ENCODE results near the gene TBX6.

TBX6 gene

GRCh38 chr16:30113711-30114333 lies 22.1 kb upstream of the TBX6 start:
- DNase-seq (ENCODE audit: low read depth) = no peak

DNA sequence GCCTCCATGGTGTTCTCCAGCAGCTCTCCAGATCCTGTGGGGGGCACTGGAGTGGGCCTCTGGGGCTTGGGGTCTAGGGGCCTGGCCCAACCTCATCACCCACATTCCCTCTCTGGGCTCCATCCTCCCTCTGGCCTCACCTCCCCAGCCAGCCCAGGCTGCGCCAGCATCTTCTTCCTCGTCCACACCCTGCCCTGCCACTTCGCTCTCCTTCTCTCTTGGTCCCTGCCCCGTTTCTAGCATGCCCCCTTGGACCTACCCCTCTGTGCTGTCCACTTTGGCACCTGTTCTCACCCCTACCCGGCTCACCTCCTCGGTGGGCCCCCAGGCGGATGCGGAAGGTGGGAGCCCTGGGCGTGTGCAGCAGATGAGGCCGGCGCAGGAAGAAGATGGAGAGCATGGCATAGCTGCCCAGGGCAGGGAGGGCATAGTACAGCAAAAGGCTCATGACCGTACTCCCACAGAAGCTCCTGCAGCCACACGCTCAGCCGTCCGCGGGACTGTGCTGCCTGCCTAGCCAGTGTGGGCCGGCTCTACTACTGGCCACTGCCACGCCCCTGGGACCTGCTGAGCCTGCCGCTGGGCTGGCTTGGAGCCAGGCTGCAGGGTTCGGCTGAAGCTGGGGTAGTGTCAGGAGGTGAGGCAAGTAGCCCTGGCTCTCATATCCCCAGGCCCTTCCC lies 21.4 kb upstream of the TBX6 start, which contains the start of gene GDPD3:
GDPD3 (minus strand) TSS at position 507 of the 680 bp plus-strand sequence; CDS start at position 448, 59 bp downstream.
- no peak for DNase-seq (ENCODE audit: low read depth)

DNA sequence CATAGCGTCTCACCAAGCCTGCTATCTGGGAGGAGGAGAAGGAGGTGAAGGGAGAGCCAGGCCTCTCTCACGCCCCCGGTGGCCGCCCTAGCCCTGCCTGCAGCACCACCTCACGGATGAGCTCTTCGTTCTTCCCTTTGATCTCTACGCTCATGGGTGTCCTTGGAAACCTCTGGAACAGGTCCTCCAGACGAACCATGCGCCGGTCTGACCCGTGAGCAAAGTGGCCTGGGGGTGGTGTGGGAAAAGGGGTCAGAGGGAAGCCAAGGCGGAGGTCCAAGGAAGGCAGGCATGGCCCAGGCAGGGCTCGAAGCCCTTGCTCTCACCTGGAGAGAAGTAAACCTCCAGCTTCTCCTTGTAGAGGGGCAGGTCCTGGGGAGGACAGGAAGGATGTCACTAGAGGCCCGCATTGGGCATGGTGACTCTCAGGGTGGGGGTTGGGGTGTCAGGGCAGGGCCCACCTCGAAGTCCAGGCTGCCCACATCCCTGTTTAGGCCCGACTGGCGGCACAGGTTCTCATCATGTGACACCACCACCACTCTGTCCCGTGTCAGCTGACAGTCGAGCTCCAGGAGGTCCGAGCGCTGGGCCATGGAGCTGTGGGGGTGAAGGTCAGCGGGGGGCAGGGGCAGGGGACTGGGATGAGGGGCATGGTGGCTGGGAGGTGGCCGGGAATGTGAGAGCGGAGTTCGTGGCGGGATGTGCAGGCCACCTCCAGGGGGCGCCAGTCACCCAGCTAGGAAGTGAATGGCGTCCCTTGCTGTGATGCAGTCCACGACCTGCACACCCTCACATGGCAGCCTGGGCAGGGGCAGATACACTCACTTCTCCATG lies 20.7 kb upstream of the TBX6 start:
- peak; percentile 26 for DNase-seq (ENCODE audit: low read depth)

- DNase-seq (ENCODE audit: low read depth) = no peak
Observed at GRCh38 chr16:30110661-30111060, 18.9 kb upstream of the TBX6 start.

DNA sequence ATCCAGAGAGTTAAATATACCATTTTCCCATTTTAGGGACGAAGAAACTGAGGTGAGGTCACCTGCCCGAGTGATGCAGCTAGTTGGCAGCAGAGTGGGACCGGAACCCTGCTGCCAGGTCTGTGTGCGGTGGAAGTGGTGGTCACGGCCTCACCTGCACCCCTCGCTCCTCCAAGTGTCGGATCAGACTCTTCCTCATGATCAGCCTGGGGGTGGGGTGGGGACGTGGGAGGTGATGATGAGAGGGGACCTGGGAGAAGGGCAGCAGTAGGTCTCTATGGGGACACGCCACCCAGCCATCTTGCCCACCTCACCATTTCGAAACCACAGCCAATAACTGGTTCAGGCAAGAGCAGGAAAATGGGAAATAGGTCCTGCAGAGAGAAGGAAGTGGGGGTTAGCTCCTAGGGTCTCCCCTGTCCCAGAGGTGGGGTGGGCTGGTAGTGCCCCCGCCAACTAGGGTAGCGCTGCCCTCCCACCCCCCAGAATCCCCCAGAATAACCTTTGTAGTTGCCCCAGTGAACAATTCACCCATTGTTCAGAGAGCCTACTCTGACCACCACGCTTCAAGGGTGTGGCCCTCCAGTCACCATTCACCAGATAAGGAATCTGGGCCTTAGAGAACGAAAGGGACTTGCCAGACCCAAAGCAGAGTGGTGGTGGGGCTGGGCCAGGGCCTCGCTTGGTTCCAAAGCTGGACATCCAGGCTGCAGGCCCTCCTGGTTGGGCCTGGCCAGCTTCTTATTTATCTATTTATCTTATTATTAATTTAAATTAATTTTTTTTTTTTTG lies 16.5 kb upstream of the TBX6 start:
- no peak for DNase-seq (ENCODE audit: low read depth)

DNA sequence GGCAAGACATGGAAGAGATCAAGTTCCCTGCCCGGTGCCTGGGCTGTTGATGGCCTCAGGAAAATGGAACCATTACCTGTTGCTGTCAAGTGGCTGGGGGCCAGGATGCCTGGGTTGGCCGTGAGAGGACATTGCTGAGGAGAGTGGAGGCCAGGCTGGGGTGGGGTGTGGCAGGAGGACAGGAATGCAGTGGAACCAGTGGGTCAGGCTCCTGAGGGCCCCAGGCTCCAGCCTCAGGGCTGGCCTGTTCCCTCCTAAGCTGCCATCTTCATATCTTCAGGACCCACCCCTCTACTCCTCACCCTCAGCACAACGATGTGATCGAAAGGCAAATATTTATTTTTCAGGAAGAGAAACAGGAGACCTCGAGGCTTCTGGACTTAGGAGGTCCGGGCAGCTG lies 12.8 kb upstream of the TBX6 start:
- no peak for DNase-seq (ENCODE audit: low read depth)

DNA sequence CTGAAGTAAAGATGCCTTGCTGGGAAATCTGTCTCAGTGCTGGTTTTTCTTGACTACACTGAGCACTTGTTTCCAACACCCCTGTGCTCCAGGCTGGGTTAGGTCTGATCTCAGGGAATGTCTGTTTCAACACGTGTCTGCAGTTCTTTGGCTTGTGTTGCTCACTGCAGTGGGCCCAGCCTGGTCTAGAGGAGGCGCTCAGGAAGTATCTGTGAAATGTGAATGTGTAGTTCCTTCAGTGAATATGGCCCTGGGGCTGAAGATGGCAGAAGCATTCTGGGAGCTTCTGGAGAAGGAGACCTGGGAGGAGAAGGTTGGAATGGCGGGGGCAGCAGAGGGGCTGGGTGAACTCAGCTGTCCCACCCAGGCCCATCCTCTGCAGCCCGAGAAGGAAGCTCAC lies 12.4 kb upstream of the TBX6 start:
- DNase-seq (ENCODE audit: low read depth) = no peak

- DNase-seq (ENCODE audit: low read depth) = no peak
Observed at GRCh38 chr16:30096862-30097563, 5.3 kb upstream of the TBX6 start.

DNA sequence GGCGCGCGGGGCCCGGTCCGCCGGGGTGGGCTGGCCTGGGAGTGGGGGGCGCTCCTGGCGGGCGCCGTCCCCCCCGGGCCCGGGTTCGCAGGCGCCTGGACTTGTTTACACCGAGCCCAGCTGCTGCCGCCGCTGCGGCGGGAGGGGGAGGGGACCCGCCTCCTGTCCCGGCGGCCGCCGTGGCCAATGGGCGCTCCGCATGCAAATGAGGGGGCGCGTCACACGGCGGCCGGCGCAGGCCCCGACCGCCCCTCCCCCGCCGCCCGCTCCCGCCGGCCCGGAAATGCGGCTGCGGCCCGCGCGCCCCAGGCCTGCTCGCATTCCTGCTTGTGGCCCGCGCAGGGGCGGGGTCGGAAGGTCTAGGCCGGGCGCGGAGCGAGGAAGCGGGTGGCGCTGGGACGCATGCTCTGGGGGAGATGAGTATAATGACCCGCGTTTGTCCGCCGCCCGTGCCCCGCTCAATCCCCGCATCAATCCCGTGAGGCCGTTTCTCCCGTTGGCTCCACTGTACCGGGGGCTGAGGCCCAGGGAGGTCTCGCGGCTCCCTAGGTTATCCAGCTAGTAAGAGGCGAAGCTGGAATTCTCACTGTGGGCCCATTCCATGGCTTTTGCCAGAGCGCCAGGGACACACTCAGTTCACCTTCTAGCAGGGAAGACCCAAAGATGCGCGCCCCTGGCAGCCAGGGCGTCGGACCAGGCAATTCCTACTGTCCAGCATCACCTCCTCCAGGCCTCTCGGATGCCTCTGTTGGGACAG lies 4.6 kb upstream of the TBX6 start, which contains the start of gene YPEL3:
YPEL3 (minus strand) TSS at position 109 of the 757 bp plus-strand sequence. CDS start 731 bp downstream, outside the sequence.
- peak; percentile 86 for DNase-seq (ENCODE audit: low read depth)

- no peak for DNase-seq (ENCODE audit: low read depth)
Observed at GRCh38 chr16:30095166-30096078, 3.7 kb upstream of the TBX6 start.

DNA sequence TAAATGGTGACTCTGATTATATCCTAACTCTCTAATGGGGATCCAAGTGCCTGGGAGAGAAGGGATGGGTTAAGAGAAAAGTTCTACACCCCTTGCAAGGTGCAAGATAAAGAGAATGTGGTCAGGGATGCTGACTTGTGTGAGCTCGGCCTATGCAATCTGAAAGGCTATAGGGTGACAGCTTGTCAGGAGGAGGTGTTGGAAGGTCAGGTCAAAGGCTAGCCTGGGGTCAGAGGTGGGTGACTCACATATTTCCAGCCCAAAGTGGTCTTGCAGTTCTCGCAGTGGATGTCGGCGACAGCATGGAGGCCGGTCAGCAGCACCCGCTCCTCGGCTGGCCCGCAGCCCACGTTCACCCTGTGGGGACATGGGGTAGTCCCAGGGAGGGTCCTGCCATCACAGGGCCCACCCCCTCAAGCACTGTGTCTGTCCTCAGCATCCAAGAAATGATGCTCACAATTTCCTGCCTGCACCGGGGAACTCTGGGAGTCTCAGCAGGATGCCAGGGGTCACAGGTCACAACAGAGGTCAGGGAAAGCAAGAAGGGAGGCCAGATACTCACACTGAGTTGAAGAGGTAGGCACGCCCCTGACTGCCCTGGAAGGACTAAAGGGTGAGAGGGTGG lies 2.9 kb upstream of the TBX6 start:
- no peak for DNase-seq (ENCODE audit: low read depth)

DNA sequence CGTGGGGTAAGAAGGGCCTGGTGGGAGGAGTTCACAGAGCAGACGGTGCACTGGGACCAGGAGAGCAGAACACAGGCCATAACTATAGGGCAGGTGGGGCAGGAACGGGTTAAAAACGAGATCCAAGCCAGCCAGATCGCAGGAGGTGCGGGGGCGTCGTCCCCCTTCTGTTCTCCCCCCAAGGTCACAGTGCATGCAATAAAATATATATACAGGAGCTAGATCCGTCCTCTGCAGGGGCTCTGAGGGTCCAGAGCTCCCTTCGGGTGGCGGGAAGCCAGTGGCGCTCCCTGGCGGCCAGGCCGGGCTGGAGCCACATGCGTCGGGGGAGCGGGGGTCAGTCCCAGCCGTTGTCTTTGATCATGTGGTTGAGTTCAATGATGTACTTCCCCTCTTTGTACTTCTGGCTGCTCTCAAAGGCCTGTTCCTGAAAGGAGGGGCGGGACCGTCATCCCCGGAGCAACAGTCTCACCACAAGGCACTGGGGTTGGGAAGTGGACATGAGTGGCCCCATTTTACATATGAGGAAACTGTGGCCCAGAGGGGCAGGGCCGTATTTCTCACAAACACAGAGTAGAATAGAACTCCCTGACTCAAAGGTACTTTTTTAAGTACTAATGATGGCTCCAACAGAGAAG lies 768 bp upstream of the TBX6 start:
- DNase-seq (ENCODE audit: low read depth) = peak; percentile 37

DNA sequence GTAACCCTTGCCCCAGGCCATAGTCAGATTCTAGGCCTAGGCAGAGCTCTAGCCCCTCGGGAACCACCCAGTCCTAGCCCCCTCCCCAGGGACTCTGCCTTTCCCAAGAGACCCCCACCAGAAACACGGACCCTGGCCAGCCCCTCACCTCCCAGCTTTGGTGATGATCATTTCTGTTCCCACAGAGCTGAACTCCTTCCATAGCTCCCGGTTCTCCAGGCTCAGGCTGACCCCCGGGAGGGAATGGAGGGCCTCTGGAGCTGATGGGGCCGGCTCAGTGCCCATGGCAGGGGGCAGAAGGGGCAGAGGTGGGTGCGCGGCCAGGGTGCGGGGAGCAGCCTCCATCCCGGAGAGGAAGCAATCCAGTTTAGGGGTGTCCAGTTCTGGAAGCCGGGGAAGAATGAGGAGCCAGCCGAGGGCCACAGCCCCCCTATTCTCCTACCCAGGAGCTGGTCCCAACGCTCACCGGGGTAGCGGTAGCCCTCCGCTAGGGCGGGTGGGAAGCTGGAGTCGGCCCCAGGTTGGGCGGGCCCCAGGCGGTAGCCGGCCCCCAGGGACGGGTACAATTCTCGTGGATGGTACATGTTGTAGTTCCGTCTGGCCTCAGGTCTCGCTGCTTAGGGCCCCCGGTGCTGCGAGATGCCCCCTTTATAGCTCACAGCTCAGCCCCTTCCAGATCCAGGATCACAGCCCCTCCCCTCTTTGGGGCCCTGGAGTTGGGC lies 953 bp downstream of the TBX6 start:
- DNase-seq (ENCODE audit: low read depth) = no peak

DNA sequence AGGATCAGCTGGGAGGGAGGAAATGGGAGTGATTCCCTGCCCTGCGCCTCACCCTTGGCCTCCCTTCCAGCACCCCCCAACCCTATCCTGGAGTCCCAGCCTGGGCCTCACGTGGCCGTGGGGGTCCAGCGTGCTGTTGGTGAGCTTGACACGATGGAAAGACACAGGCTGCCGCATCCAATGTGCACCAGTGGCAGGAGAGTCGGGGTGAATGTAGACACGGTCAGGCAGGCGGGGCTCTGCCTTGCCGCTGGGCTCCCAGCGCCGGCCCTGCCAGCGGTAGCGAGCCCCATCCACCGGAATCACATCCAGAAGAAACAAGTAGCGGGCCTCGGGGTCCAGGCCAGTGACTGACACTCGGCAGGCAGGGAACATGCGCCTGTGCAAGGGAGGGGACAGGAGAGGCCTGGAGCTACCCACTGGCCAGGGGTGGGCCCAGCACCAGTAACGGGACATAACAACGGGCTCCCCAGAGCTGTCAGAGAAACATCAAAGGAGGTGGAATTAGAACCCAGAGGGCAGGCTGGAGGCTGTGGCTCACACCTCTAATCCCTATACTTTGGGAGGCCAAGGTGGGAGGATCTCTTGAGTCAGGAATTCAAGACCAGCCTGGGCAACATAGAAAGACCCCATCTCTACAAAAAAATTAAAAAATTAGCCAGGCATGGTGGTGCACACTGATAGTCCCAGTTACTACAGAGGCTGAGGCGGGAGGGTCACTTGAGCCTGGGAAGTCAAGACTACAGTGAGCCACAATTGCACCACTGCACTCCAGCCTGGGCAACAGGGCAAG lies 2.7 kb downstream of the TBX6 start:
- no peak for DNase-seq (ENCODE audit: low read depth)

- no peak for DNase-seq (ENCODE audit: low read depth)
Observed at GRCh38 chr16:30088237-30088831, 3.4 kb downstream of the TBX6 start.

DNA sequence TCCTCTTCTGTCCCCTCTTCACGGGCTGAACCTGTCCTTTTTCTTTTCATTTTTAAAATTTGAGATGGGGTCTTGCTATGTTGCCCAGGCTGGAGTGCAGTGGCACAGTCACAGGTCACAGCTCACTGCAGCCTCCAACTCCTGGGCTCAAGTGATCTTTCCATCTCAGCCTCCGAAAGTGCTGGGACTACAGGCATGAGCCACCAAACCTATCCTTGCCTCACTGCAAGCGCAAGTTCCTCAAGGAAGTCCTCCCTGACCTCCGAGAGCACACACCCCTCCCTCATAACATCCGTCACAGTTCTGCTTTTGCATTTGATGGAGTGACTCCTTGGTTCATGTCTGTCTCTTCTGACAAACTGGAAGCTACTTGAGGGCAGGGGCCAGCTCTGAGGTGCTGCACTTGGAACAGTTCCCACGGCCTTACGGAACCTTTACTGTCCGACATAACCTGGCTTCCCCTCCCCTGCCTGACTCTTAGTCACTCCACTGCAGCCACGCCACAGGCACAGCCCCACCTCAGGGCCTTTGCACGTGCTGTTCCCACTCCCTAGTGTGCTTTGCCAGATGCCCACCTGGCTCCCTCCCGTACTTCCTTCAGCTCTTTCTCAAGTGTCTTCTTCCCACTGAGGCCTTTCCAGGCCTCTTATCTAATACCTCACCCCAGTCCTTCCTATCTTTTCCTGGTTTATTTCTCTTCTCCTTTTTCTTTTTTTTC lies 4.4 kb downstream of the TBX6 start:
- DNase-seq (ENCODE audit: low read depth) = no peak
